ENCODE measurements around the gene SMOC1.

Gene SMOC1

GRCh38 chr14:69879175-69880043 is at the start of gene SMOC1:
Gene SMOC1, plus strand, starts transcription at chr14:69879416. Its CDS starts 263 bp downstream, at chr14:69879679.
- DNase-seq, result no peak

- DNase-seq, result no peak
Observed at GRCh38 chr14:69838881-69839416, 40.3 kb upstream of the SMOC1 start.

GRCh38 chr14:69839661-69840060 is 39.6 kb upstream of the SMOC1 start:
- DNase-seq, result no peak

- DNase-seq, result no peak
Observed at GRCh38 chr14:69841656-69842055, 37.6 kb upstream of the SMOC1 start.

GRCh38 chr14:69842686-69843420 is 36.4 kb upstream of the SMOC1 start:
- no peak for DNase-seq

- DNase-seq, result no peak
Observed at GRCh38 chr14:69844171-69844570, 35.0 kb upstream of the SMOC1 start.

- DNase-seq, result no peak
Observed at GRCh38 chr14:69845050-69845581, 34.1 kb upstream of the SMOC1 start.

GRCh38 chr14:69845787-69846186 is 33.4 kb upstream of the SMOC1 start:
- DNase-seq, result no peak

- no peak for DNase-seq
Observed at GRCh38 chr14:69848156-69848555, 31.1 kb upstream of the SMOC1 start.

- no peak for DNase-seq
Observed at GRCh38 chr14:69848903-69849391, 30.3 kb upstream of the SMOC1 start.

- no peak for DNase-seq
Observed at GRCh38 chr14:69850086-69850735, 29.0 kb upstream of the SMOC1 start.

GRCh38 chr14:69850736-69851112 is 28.5 kb upstream of the SMOC1 start:
- no peak for DNase-seq

GRCh38 chr14:69852531-69853321 is 26.5 kb upstream of the SMOC1 start:
- DNase-seq, result no peak

GRCh38 chr14:69853774-69854173 is 25.4 kb upstream of the SMOC1 start:
- no peak for DNase-seq

- DNase-seq, result no peak
Observed at GRCh38 chr14:69854598-69854997, 24.6 kb upstream of the SMOC1 start.

GRCh38 chr14:69855180-69855832 is 23.9 kb upstream of the SMOC1 start:
- DNase-seq, result no peak

GRCh38 chr14:69858801-69859200 is 20.4 kb upstream of the SMOC1 start:
- no peak for DNase-seq

GRCh38 chr14:69859591-69859990 is 19.6 kb upstream of the SMOC1 start:
- no peak for DNase-seq

- DNase-seq, result no peak
Observed at GRCh38 chr14:69860221-69860620, 19.0 kb upstream of the SMOC1 start.

- no peak for DNase-seq
Observed at GRCh38 chr14:69861025-69861569, 18.1 kb upstream of the SMOC1 start.

GRCh38 chr14:69863083-69863482 is 16.1 kb upstream of the SMOC1 start:
- no peak for DNase-seq
